LNCAP (cell line): ENCODE results near the gene EFCAB6.

Source experiments
- TF ChIP-seq, protein P1 (sequence below): fragments of 450-650 bp; IDR thresholded peaks from 2 replicates; pipeline ENCODE4 v1.5.1; 2017; ENCODE audit warnings: mild to moderate bottlenecking

The EFCAB6 gene

DNA sequence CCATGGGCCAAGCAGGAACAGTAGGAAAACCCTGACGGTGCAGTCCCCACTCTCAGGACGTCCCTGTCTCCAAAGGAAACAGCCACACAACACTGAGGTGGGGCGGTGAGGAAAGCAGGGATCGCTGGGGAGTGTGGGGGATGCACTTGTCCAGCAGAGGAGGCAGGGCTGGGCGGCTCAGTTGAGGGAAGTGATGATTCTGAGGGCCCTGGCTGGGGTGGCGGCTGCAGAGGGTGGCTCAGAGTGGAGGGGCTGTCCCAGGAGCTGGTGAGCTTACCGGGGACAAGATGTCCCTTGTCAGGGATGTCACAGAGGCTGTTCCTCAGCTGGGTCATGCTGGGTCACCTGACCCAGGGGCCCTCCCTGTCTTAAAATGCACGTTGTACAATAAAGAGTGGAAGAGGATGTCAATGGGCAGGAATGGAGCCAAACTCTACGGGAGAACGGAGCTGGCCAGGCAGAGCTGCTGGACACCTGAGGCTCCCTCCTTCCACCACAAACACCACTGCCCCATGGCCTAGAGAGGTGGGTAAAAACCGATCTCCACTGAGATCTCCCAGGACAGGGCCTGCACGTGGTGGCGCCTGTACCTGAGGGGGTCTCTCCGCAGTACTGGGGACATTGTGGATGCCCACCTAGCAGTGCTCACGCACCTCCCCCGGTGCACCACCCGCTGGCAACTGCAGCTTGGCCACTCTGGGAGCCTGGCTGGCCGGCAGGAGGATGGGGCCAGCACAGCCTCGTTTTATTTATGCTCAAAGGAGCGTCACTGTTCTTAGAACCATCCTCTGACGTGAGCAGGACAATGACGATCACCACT, 9.7 kb upstream of the EFCAB6 start:
- TF ChIP-seq, protein P1, sequence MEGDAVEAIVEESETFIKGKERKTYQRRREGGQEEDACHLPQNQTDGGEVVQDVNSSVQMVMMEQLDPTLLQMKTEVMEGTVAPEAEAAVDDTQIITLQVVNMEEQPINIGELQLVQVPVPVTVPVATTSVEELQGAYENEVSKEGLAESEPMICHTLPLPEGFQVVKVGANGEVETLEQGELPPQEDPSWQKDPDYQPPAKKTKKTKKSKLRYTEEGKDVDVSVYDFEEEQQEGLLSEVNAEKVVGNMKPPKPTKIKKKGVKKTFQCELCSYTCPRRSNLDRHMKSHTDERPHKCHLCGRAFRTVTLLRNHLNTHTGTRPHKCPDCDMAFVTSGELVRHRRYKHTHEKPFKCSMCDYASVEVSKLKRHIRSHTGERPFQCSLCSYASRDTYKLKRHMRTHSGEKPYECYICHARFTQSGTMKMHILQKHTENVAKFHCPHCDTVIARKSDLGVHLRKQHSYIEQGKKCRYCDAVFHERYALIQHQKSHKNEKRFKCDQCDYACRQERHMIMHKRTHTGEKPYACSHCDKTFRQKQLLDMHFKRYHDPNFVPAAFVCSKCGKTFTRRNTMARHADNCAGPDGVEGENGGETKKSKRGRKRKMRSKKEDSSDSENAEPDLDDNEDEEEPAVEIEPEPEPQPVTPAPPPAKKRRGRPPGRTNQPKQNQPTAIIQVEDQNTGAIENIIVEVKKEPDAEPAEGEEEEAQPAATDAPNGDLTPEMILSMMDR, result no peak

DNA sequence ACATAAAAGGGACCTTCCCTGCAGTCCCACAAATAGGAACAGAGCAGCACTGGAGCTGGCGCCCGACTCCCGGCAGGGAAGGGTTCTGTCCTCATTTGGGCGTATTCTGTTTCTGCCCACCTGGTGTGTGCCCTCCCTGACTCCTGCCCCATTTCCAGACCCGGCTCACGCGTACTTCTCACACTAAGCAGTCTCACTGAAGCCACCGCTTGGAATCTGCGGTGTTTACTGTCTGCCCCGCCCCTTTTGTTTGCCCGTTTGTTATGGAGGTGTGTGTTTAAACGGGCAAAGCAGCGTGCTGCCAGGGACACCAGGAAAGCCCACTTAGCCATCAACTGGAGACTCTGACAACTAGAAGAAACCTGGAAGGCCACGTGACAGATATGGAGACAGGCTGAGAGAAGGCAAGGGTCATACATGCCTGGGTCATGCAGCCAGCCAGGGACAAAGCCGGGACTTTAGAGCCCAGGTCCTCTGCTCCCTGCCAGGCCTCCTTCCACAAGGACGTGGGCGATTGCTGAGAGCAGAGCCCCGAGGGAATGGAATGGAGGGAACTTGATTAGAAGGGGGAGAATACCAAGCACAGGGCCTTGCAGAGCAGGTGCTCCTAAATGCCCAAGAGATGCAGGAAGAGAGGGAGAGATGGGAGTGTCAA, 8.7 kb upstream of the EFCAB6 start:
- TF ChIP-seq, protein P1, result no peak

DNA sequence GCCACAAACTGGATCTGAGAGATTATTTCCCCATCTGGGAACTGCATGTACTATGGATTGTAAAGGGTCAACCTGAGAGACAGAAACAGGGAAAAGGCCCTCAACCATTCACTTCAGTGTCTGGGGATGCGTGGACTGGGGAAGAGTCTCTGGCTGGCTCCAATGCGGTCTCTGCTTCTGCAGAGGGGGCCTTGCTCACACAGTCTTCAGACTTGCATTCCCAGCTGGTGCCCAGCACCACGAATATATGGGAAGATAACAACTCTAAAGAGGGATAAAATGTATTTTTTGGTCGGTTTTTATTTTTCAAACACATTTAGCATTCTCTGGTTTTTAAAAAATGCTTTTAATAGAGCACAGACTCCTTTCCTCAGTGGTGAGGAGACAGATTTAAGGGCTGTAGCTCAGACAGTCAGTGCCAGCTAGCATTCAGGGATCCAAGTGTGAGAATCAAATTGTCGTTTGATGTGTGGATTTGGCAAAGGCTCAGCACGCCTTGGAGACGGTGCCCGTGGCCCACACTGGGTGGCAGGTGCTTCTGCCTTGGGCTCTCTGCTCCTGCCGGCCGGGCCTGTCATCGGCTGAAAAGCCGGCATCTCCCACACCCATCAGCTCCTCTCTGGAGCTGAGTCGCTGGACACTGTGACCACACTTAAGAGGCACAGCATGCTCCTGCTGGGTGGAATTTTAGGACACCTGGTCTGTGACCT, 8.0 kb upstream of the EFCAB6 start:
- TF ChIP-seq, protein P1, result no peak

DNA sequence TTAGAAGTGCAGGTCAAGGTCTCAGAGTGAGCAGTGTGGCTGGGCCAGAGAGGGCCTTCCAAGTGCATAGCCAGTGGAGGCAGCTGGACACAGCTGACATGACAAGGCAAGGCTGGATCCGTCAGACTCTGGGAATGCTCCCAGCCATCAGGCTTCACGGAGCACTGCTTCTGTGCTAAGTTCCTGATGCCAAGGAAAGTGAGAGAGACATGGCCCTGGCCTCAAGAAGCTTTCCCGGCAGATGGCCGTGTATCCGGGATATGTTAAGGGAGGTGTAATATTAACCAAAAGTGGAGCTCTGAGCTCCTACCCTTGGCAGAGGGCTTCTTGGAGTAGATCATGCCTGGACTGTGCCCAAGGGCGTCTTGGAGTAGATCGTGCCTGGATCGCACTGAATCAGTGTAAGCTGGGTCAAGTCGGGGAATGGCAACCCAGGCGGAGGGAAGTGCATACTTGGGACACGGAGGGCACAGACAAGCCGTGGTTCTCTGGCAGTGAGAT, 7.4 kb upstream of the EFCAB6 start:
- TF ChIP-seq, protein P1, result no peak

DNA sequence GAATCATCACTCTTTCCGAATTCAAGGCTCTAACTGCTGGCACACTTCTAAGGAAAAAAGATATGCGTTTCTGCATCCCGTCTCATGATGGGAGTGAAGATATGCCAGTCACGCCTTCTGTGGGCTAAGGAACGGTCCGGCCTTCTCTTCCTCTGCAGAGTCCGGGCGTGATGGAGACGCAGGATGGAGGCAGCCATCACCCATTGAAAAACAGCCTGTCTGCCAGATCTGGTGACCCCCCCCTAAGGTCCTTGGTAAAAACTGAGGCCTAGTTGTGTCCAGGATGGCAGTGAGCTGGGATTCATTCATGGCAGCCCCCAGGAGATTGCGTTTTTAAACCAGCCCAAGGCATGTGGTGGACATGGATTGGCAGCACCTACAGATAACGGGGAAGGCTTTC, 6.9 kb upstream of the EFCAB6 start:
- TF ChIP-seq, protein P1, result no peak

DNA sequence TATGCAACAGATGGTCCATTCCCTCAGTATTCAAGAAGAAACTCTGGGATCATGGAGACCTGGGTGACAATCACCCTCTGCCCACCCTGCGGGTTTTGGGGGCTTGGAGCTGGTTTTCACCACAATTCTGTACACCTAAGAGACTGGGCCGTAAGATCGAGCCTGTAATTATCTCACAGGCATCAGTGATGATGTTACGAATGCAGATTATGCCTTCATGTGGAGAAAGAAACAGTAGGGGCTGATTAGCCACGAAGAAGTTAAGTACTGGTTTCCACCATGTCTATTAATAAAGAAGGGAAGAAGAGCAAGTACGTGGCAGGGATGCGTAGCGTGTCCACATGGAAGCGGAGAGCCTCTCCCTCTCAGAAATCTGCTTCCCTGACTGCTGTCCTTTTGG, 5.3 kb upstream of the EFCAB6 start:
- TF ChIP-seq, protein P1, result no peak

DNA sequence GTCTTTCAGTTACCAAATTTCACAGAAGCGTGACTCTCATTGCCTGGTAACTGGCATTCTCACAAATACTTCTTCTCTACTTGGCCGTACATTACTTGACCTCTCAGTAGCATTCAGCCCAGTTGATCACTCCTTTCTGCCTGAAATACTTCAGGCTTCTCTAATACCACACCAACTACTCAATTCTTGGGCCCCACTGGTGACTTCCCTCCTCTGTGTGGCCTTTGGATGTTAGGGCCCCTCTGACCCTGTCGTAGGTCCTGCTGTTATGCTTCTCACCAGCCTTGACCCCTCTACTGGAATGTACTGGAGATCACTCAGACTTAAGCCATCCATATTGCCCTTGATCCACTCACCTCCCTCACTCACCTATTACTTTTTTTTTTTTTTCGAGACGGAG, 2.2 kb upstream of the EFCAB6 start:
- TF ChIP-seq, protein P1, result no peak
